WTC11 (cell line): Measurements from ENCODE around the gene KCNN4.

Experiments used
- ATF1 ChIP-seq: sonication (generic); formaldehyde crosslinking; IDR thresholded peaks from 2 replicates; pipeline ENCODE4 v1.8.1; 2023; ENCODE audit warnings: mild to moderate bottlenecking, moderate library complexity, missing genetic modification reagents
- CTCF ChIP-seq: fragments of 200-600 bp; IDR thresholded peaks from 2 replicates; pipeline ENCODE4 v1.8.0; 2022; ENCODE audit warnings: antibody characterized with exemption
- JUN ChIP-seq: sonication (generic); formaldehyde crosslinking; IDR thresholded peaks from 2 replicates; pipeline ENCODE4 v1.8.0; 2023; ENCODE audit warnings: mild to moderate bottlenecking, missing genetic modification reagents
- KAT7 ChIP-seq: sonication (generic); formaldehyde crosslinking; IDR thresholded peaks from 2 replicates; pipeline ENCODE4 v1.8.1; 2023; ENCODE audit warnings: missing genetic modification reagents, mild to moderate bottlenecking, borderline replicate concordance
- NR3C1 ChIP-seq: sonication (generic); formaldehyde crosslinking; conservative IDR thresholded peaks from 2 replicates; pipeline ENCODE4 v1.8.1; 2023; ENCODE audit warnings: low read depth, mild to moderate bottlenecking, missing genetic modification reagents
- RELA ChIP-seq: sonication (generic); formaldehyde crosslinking; IDR thresholded peaks from 2 replicates; pipeline ENCODE4 v1.8.1; 2022; ENCODE audit warnings: missing genetic modification reagents, mild to moderate bottlenecking, borderline replicate concordance
- SP1 ChIP-seq: sonication (generic); formaldehyde crosslinking; conservative IDR thresholded peaks from 2 replicates; pipeline ENCODE4 v1.8.1; 2022; ENCODE audit warnings: missing genetic modification reagents
- TEAD4 ChIP-seq: sonication (generic); formaldehyde crosslinking; IDR thresholded peaks from 2 replicates; pipeline ENCODE4 v1.8.0; 2022; ENCODE audit warnings: mild to moderate bottlenecking, missing genetic modification reagents
- ZNF263 ChIP-seq: sonication (generic); formaldehyde crosslinking; IDR thresholded peaks from 2 replicates; pipeline ENCODE4 v1.8.1; 2022; ENCODE audit warnings: low read depth, mild to moderate bottlenecking, moderate library complexity, missing genetic modification reagents
- ZNF425 ChIP-seq: fragments of 250-450 bp; sonication (Bioruptor Pico); conservative IDR thresholded peaks from 2 replicates; pipeline ENCODE4 v1.9.0; 2021; ENCODE audit warnings: mild to moderate bottlenecking
- TF ChIP-seq, protein P1 (sequence below): sonication (generic); formaldehyde crosslinking; IDR thresholded peaks from 2 replicates; pipeline ENCODE4 v1.8.1; 2023; ENCODE audit warnings: mild to moderate bottlenecking, missing genetic modification reagents, moderate library complexity
- TF ChIP-seq, protein P2 (sequence below): sonication (generic); formaldehyde crosslinking; IDR thresholded peaks from 2 replicates; pipeline ENCODE4 v1.8.0; 2022; ENCODE audit warnings: mild to moderate bottlenecking, missing genetic modification reagents
- TF ChIP-seq, protein P3 (sequence below): sonication (generic); formaldehyde crosslinking; IDR thresholded peaks from 2 replicates; pipeline ENCODE4 v1.8.1; 2022; ENCODE audit warnings: low read depth, missing genetic modification reagents, borderline replicate concordance

DNA sequence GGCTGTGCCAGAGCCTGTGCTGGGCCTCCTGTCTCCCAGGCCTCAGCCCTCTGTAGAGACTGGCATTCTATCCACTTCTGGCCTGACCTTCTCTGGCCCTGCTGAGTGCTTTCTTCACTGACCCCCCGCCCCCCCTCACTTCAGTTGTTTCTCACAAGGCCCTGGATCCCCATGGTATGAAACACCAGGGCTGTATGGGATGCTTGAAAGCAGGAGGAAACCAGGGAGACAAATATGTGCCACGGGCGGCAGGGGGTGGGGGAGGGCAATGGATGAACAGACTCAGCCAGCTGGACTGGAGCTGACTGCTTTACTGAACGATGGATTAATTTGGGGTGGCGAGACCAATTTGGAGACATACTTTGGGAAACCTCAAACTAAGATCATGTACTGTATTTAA, 50.9 kb downstream of the KCNN4 start:
- TF ChIP-seq NR3C1 (CRISPR knock-in tag) (no peak), CTCF (no peak), RELA (no peak), ZNF263 (no peak), JUN (CRISPR knock-in tag) (no peak), KAT7 (CRISPR knock-in tag) (no peak), ZNF425 (CRISPR knock-in tag) (no peak), ATF1 (CRISPR knock-in tag) (no peak), SP1 (CRISPR knock-in tag) (no peak), TEAD4 (CRISPR knock-in tag) (no peak)
- TF ChIP-seq, protein P1, sequence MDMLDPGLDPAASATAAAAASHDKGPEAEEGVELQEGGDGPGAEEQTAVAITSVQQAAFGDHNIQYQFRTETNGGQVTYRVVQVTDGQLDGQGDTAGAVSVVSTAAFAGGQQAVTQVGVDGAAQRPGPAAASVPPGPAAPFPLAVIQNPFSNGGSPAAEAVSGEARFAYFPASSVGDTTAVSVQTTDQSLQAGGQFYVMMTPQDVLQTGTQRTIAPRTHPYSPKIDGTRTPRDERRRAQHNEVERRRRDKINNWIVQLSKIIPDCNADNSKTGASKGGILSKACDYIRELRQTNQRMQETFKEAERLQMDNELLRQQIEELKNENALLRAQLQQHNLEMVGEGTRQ (CRISPR knock-in tag): no peak
- TF ChIP-seq, protein P2, sequence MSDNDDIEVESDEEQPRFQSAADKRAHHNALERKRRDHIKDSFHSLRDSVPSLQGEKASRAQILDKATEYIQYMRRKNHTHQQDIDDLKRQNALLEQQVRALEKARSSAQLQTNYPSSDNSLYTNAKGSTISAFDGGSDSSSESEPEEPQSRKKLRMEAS: no peak
- TF ChIP-seq, protein P3, sequence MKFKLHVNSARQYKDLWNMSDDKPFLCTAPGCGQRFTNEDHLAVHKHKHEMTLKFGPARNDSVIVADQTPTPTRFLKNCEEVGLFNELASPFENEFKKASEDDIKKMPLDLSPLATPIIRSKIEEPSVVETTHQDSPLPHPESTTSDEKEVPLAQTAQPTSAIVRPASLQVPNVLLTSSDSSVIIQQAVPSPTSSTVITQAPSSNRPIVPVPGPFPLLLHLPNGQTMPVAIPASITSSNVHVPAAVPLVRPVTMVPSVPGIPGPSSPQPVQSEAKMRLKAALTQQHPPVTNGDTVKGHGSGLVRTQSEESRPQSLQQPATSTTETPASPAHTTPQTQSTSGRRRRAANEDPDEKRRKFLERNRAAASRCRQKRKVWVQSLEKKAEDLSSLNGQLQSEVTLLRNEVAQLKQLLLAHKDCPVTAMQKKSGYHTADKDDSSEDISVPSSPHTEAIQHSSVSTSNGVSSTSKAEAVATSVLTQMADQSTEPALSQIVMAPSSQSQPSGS: no peak
